ENCODE measurements around the gene MAPK4. TPM values are rescaled to one million over a fixed set of nuclear protein-coding genes. Genes with fewer than 3 reads are reported as not detected.

The MAPK4 gene
- total and polyA plus RNA-seq, 2 donors from 2014 or later = 9.0 to 9.2 TPM

Other genes starting within 250 kb of the MAPK4 start
- 0.31 TPM for gene SKA1, start 185.0 kb upstream of the MAPK4 start, total RNA-seq
- not detected for gene SKA1, start 185.0 kb upstream of the MAPK4 start, polyA plus RNA-seq (ENCODE audit: insufficient read depth, low read depth, low replicate concordance)